Sigmoid colon (tissue), 7 donors: ENCODE measurements around the gene GSE1. TPM values are rescaled to one million over a fixed set of nuclear protein-coding genes. Genes with fewer than 3 reads are reported as not detected.

ENCODE experiments used
- DNase-seq: peaks from one replicate; pipeline ENCODE4 v3.0.0-alpha.2; 2019
- H3K27ac ChIP-seq, 4 donors: fragments of 200-600 bp; sonication (generic); one replicate each; pipeline ENCODE4 v1.5.1; 2016 to 2019; ENCODE audit warnings: mild to moderate bottlenecking in 1 of 4
- H3K27me3 ChIP-seq, 3 donors: fragments of 200-600 bp; sonication (generic); one replicate each; pipeline ENCODE4 v1.5.1; 2019; ENCODE audit warnings: mild to moderate bottlenecking in 1 of 3
- H3K36me3 ChIP-seq, 4 donors: fragments of 200-600 bp; sonication (generic); one replicate each; pipeline ENCODE4 v1.5.1; 2016 to 2019
- H3K4me1 ChIP-seq, 4 donors: fragments of 200-600 bp; sonication (generic); one replicate each; pipeline ENCODE4 v1.5.1; 2017 to 2019
- H3K4me3 ChIP-seq, 4 donors: fragments of 200-600 bp; sonication (generic); one replicate each; pipeline ENCODE4 v1.5.1; 2017 to 2019; ENCODE audit warnings: mild to moderate bottlenecking in 2 of 4, moderate library complexity in 1 of 4
- H3K9me3 ChIP-seq, 4 donors: fragments of 200-600 bp in 3 of 4; sonication (generic) in 3 of 4; one replicate each; pipeline versions ENCODE4 v1.5.1 to v1.6.1; 2013 to 2019
- CTCF ChIP-seq, 4 experiments: fragments of 450-650 bp in 3 of 4; fragments of 200-600 bp in 1 of 4; IDR thresholded peaks; one replicate each; pipeline ENCODE4 v1.5.1; 2016 to 2019; ENCODE audit warnings: antibody characterized with exemption in 4 of 4, mild to moderate bottlenecking in 3 of 4, moderate library complexity in 2 of 4
- EP300 ChIP-seq, 4 donors: sonication (generic); formaldehyde crosslinking; IDR thresholded peaks; one replicate each; pipeline ENCODE4 v1.6.1; 2017; ENCODE audit warnings: antibody characterized with exemption in 4 of 4
- POLR2A ChIP-seq, 2 donors: fragments of 450-650 bp; IDR thresholded peaks; one replicate each; pipeline ENCODE4 v1.6.1; 2016; ENCODE audit warnings: antibody characterized with exemption in 2 of 2, mild to moderate bottlenecking in 2 of 2, moderate library complexity in 2 of 2
- POLR2AphosphoS5 ChIP-seq, 4 donors: sonication (generic); formaldehyde crosslinking; IDR thresholded peaks; one replicate each; pipeline ENCODE4 v1.6.1; 2017; ENCODE audit warnings: antibody characterized with exemption in 4 of 4
- WGBS, 2 donors: extraction: QIAGEN DNeasy Blood & Tissue Kit; methylation state at CpG; one replicate each; pipeline ENCODE4 v1.1.7; 2013; 5-methylcytosine and 5-hydroxymethylcytosine counted together
- intact Hi-C: fragments of 100-400 bp; cut with DNase I; formaldehyde crosslinking; loops from one replicate; pipeline ENCODE4 v1.15.1; 2023
- polyA plus RNA-seq, 3 donors: library from polyadenylated mRNA; stranded (reverse); fragments of 200-250 nt; gene quantifications; one replicate each; pipeline ENCODE4 v1.2.3, GENCODE V29; 2013
- total RNA-seq, 4 donors: library from RNA; depleted of rRNA; stranded (reverse); fragments of >200 nt; gene quantifications; one replicate each; pipeline ENCODE4 v1.1.0, GENCODE V29; 2016
- donor health status: healthy with polysubstance abuse.
- donor health status: Bipolar disorder and iron deficiency.
- donor health status: healthy.

The GSE1 gene
- total and polyA plus RNA-seq, 7 donors, result 12.0 to 76.7 (median 42.5) TPM

DNA sequence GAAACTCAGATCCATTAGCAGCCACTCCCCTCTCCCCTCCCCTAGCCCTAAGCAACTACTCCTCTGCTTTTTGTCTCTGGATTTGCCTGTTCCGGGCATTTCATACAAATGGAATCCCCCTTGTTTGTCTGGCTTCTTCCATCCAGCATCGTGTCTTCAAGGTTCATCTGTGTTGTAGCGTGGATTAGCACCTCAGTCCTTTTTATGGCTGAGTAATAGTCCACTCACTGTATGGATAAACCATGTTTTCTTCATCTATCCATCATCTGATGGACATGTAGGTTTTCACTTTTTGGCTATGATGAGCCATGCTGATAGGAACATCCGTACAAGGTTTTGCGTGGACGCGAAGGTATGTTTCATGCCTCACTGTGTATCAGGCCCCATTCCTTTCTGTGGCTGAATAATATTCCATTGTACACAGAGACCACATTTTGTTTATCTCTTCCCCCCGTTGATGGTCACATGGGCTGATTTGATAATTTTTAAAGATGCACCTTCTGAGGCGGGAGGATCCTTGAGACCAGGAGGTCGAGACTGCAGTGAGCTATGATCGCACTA, 8.9 kb upstream of the GSE1 start:
- TF ChIP-seq POLR2AphosphoS5 (IDR thresholded peaks at IDR 0.05) (no peak), POLR2A (IDR thresholded peaks at IDR 0.05) (no peak), EP300 (IDR thresholded peaks at IDR 0.05) (no peak)
- no peak overlapping the region for H3K4me3 ChIP-seq
- intact Hi-C loops, result no loop called here

GRCh38 chr16:85605051-85605911, 7.8 kb upstream of the GSE1 start:
- peaks cover 0 to 94% (median 81%) of the 10 kb centered on the region in 4 donors for H3K4me1 ChIP-seq
- no peaks in the 10 kb centered on the region for H3K36me3 ChIP-seq
- TF ChIP-seq EP300 (IDR thresholded peaks at IDR 0.05) (no peak), CTCF (IDR thresholded peaks at IDR 0.05) (no peak), POLR2AphosphoS5 (IDR thresholded peaks at IDR 0.05) (no peak), POLR2A (IDR thresholded peaks at IDR 0.05) (no peak)
- 55 to 76% methylated on average over 28 of the region's 28 CpGs for WGBS, 2 donors
- no peaks in the 10 kb centered on the region for H3K9me3 ChIP-seq
- no peak overlapping the region for H3K4me3 ChIP-seq
- no peaks in the 10 kb centered on the region for H3K27me3 ChIP-seq
- intact Hi-C loops, result no loop called here
- H3K27ac ChIP-seq, result peak overlapping the region; percentile 22 to 80 (median 76)
- DNase-seq, result no peak

More for the DNA sequence above, 8.9 kb upstream of the GSE1 start:
- Histone ChIP-seq H3K4me1 (peaks cover 0 to 93% (median 83%) of the 10 kb centered on the region in 4 donors), H3K27ac (peak overlapping the region in 3 of 4 donors; percentile 82 to 85 (median 84)), H3K27me3 (no peaks in the 10 kb centered on the region), H3K9me3 (no peaks in the 10 kb centered on the region), H3K36me3 (no peaks in the 10 kb centered on the region)
- DNase-seq, result no peak
- 89 to 94% methylated on average over 11 of the region's 11 CpGs for WGBS, 2 donors

DNA sequence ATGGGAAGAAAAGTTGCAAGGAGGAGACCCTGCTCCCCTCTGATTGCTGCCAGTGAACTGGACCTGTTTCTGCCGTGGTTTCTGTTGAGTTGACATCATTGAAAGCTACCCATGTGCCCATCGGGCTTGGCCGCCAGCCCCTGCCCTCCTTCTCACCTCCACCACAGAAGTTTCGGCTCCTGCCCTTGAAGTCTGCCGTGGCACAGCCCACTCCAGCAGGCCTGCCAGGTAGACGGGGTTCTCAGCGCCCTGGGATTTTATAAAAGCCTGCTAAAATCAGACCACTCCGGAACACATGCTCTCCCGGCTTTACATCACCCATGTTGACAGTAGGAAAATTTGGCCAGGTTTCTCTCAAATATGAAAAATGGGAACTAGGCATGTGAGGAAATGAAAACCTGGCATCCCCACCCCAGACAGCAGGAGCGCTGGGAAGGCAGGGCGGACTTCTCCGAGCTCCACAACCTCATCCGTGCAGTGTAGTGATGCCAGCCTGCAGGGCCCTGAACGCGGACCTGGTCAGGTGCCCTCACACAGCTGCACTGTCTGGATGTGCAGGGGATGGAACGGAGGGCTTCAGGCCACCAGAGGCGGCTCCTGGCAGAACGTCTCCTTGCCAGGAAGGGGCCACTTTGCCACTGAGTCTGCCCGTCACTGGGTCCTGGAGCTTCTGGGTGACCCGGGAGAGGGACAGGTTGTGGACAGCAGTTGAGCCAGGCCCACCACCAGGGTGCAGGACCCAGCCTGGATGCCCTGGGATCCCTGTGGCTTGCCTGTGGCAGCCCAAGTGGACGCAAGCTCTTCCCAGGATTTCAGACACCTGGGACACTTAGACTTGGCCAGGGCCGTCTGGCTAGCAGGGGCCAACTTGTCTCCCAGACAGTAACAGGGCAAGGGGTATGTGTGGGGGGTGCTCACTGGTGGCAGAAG, 6.9 kb upstream of the GSE1 start:
- DNase-seq, result no peak
- Histone ChIP-seq H3K27ac (peak overlapping the region; percentile 23 to 80 (median 76)), H3K4me3 (no peak overlapping the region), H3K4me1 (peaks cover 0 to 94% (median 83%) of the 10 kb centered on the region in 4 donors), H3K36me3 (no peaks in the 10 kb centered on the region), H3K27me3 (no peaks in the 10 kb centered on the region), H3K9me3 (no peaks in the 10 kb centered on the region)
- intact Hi-C loops, result no loop called here
- WGBS, 2 donors, result 68 to 84% methylated on average over 22 of the region's 22 CpGs
- no peak for TF ChIP-seq CTCF (IDR thresholded peaks at IDR 0.05)
- no peak for TF ChIP-seq POLR2AphosphoS5 (IDR thresholded peaks at IDR 0.05)
- TF ChIP-seq POLR2A (IDR thresholded peaks at IDR 0.05), result no peak
- no peak for TF ChIP-seq EP300 (IDR thresholded peaks at IDR 0.05)

DNA sequence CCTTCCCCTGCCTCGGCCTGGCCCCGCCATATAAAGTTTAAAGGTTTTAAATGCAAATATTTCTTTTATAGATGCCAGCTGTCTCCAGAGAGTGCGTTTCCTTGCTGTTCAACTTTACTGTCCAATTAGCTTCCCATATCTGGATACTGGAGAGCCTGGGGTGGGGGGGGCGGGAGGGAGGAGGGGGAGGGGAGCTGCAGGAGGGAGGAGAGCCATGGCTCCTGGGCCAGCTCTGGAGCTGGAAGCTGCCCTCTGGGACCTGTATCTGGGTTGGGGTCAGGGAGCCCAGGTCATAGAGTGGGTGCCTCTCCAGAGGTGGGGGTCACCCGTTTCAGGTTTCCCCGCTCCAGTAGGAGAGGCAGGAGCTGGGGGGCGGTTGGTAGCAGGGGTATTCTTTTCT, 6.2 kb upstream of the GSE1 start:
- no peak for TF ChIP-seq EP300 (IDR thresholded peaks at IDR 0.05)
- no peak for TF ChIP-seq POLR2AphosphoS5 (IDR thresholded peaks at IDR 0.05)
- TF ChIP-seq CTCF (IDR thresholded peaks at IDR 0.05), result no peak
- Histone ChIP-seq H3K4me3 (peak overlapping the region in 2 of 4 donors; percentile 21 to 23), H3K36me3 (no peaks in the 10 kb centered on the region), H3K4me1 (peaks cover 0 to 91% (median 81%) of the 10 kb centered on the region in 4 donors), H3K27ac (peak overlapping the region; percentile 23 to 80 (median 76)), H3K27me3 (no peaks in the 10 kb centered on the region), H3K9me3 (no peaks in the 10 kb centered on the region)
- WGBS, 2 donors, result 14 to 32% methylated on average over 7 of the region's 7 CpGs
- intact Hi-C loops, result no loop called here
- DNase-seq, result no peak
